ENCODE results near the gene SIGLEC15.

The SIGLEC15 gene

GRCh38 chr18:45802814-45803492, 22.5 kb upstream of the SIGLEC15 start:
- Histone ChIP-seq H3K79me2 (ENCODE audit: insufficient read depth, low read length) (no peaks in the 10 kb centered on the region), H3K36me3 (ENCODE audit: insufficient read depth, low read length) (no peaks in the 10 kb centered on the region), H3K27me3 (ENCODE audit: insufficient read depth, low read length, poor library complexity) (no peaks in the 10 kb centered on the region), H2AFZ (ENCODE audit: low read depth, low read length) (no peak overlapping the region), H3K4me1 (ENCODE audit: insufficient read depth, low read length) (no peaks in the 10 kb centered on the region), H3K9me3 (ENCODE audit: insufficient read depth, low read length, severe bottlenecking) (peaks cover 10% of the 10 kb centered on the region), H3K9ac (ENCODE audit: low read depth, low read length) (no peak overlapping the region), H4K20me1 (ENCODE audit: insufficient read depth, low read length) (no peaks in the 10 kb centered on the region), H3K27ac (ENCODE audit: low read length) (no peak overlapping the region), H3K4me2 (ENCODE audit: insufficient read depth, low read length) (no peak overlapping the region), H3K4me3 (ENCODE audit: low read depth in 1 of 2, low read length in 2 of 2) (no peak overlapping the region)
- ATAC-seq (ENCODE audit: insufficient read depth, low read depth) = no peak
- DNase-seq = no peak
- no peak for TF ChIP-seq CTCF (IDR thresholded peaks at IDR 0.05; ENCODE audit: borderline replicate concordance, extremely low read depth, low read length, poor library complexity, severe bottlenecking)
- TF ChIP-seq EZH2 (IDR thresholded peaks at IDR 0.05; ENCODE audit: borderline replicate concordance, low read depth, low read length, severe bottlenecking) = no peak

- Histone ChIP-seq H3K27me3 (ENCODE audit: insufficient read depth, low read length, poor library complexity) (no peaks in the 10 kb centered on the region), H2AFZ (ENCODE audit: low read depth, low read length) (no peak overlapping the region), H4K20me1 (ENCODE audit: insufficient read depth, low read length) (no peaks in the 10 kb centered on the region), H3K4me1 (ENCODE audit: insufficient read depth, low read length) (no peaks in the 10 kb centered on the region), H3K27ac (ENCODE audit: low read length) (no peak overlapping the region), H3K9me3 (ENCODE audit: insufficient read depth, low read length, severe bottlenecking) (peaks cover 10% of the 10 kb centered on the region), H3K9ac (ENCODE audit: low read depth, low read length) (no peak overlapping the region), H3K36me3 (ENCODE audit: insufficient read depth, low read length) (no peaks in the 10 kb centered on the region), H3K4me2 (ENCODE audit: insufficient read depth, low read length) (no peak overlapping the region), H3K79me2 (ENCODE audit: insufficient read depth, low read length) (no peaks in the 10 kb centered on the region), H3K4me3 (ENCODE audit: low read depth in 1 of 2, low read length in 2 of 2) (no peak overlapping the region)
- ATAC-seq (ENCODE audit: insufficient read depth, low read depth) (no peak), DNase-seq (no peak)
- TF ChIP-seq CTCF (IDR thresholded peaks at IDR 0.05; ENCODE audit: borderline replicate concordance, extremely low read depth, low read length, poor library complexity, severe bottlenecking) = no peak
- no peak for TF ChIP-seq EZH2 (IDR thresholded peaks at IDR 0.05; ENCODE audit: borderline replicate concordance, low read depth, low read length, severe bottlenecking)
Measured at GRCh38 chr18:45805551-45805950, 19.9 kb upstream of the SIGLEC15 start.

- no peak overlapping the region for H3K27ac ChIP-seq (ENCODE audit: low read length)
- no peaks in the 10 kb centered on the region for H3K27me3 ChIP-seq (ENCODE audit: insufficient read depth, low read length, poor library complexity)
- peaks cover 10% of the 10 kb centered on the region for H3K9me3 ChIP-seq (ENCODE audit: insufficient read depth, low read length, severe bottlenecking)
- no peak overlapping the region for H3K4me2 ChIP-seq (ENCODE audit: insufficient read depth, low read length)
- TF ChIP-seq EZH2 (IDR thresholded peaks at IDR 0.05; ENCODE audit: borderline replicate concordance, low read depth, low read length, severe bottlenecking) (no peak), CTCF (IDR thresholded peaks at IDR 0.05; ENCODE audit: borderline replicate concordance, extremely low read depth, low read length, poor library complexity, severe bottlenecking) (no peak)
- H3K9ac ChIP-seq (ENCODE audit: low read depth, low read length) = no peak overlapping the region
- no peaks in the 10 kb centered on the region for H3K4me1 ChIP-seq (ENCODE audit: insufficient read depth, low read length)
- H3K36me3 ChIP-seq (ENCODE audit: insufficient read depth, low read length) = no peaks in the 10 kb centered on the region
- DNase-seq (no peak), ATAC-seq (ENCODE audit: insufficient read depth, low read depth) (no peak)
- H3K79me2 ChIP-seq (ENCODE audit: insufficient read depth, low read length) = no peaks in the 10 kb centered on the region
- no peak overlapping the region for H3K4me3 ChIP-seq (ENCODE audit: low read depth in 1 of 2, low read length in 2 of 2)
- H2AFZ ChIP-seq (ENCODE audit: low read depth, low read length) = no peak overlapping the region
- no peaks in the 10 kb centered on the region for H4K20me1 ChIP-seq (ENCODE audit: insufficient read depth, low read length)
Measured at GRCh38 chr18:45806226-45806625, 19.2 kb upstream of the SIGLEC15 start.
